K562 (cell line): Measurements from ENCODE around the gene SEZ6.

ENCODE experiments used
- BMI1 ChIP-seq: fragments of 150-350 bp; IDR thresholded peaks from 2 replicates; pipeline ENCODE4 v1.6.1; 2014; ENCODE audit warnings: low read length
- FOXA1 ChIP-seq: fragments of 450-650 bp; IDR thresholded peaks from 2 replicates; pipeline ENCODE4 v1.6.1; 2016; ENCODE audit warnings: mild to moderate bottlenecking, borderline replicate concordance
- ZNF707 ChIP-seq: fragments of 250-450 bp; sonication (Bioruptor Pico); conservative IDR thresholded peaks from 2 replicates; pipeline ENCODE4 v1.8.0; 2022; ENCODE audit warnings: inconsistent platforms, mild to moderate bottlenecking, moderate library complexity
- TF ChIP-seq, protein P1 (sequence below): sonication (generic); formaldehyde crosslinking; IDR thresholded peaks from 2 replicates; pipeline ENCODE4 v1.9.0; 2022; ENCODE audit warnings: mild to moderate bottlenecking, missing genetic modification reagents
- TF ChIP-seq, protein P2 (sequence below), 3 experiments: IDR thresholded peaks in 2 of 3; conservative IDR thresholded peaks in 1 of 3; 2 replicates each; pipeline ENCODE4 v1.5.1; 2011 to 2012; ENCODE audit warnings: low read length in 3 of 3, mild to moderate bottlenecking in 3 of 3, control low read depth in 2 of 3, improper control_type of control experiment in 1 of 3, inconsistent platforms in 1 of 3, low read depth in 1 of 3, mixed read lengths in 1 of 3, moderate library complexity in 1 of 3; ENCODE audit not compliant: insufficient read depth in 2 of 3

DNA sequence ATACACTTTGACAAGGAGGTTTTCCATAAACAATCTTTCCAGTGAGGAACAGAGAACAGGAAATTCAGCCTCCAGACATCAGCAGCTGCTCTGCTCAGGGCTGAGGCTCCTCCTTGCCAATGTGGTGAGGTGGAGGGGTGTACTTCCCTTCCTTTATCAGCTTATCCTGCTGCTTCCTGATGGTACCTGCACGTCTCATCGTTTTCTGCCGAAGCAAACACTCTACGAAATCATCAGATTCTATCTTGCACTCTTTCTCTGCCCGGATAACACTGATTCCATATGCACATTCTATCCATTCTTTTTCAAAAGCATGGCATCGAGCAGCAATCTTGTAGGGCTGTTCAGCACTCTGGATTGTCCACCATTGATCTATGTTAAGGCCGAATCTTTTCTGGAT is 15.4 kb upstream of the SEZ6 start:
- TF ChIP-seq, protein P1, sequence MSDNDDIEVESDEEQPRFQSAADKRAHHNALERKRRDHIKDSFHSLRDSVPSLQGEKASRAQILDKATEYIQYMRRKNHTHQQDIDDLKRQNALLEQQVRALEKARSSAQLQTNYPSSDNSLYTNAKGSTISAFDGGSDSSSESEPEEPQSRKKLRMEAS = no peak
- TF ChIP-seq ZNF707 (CRISPR knock-in tag) (no peak), FOXA1 (no peak), BMI1 (no peak)
- TF ChIP-seq, protein P2, sequence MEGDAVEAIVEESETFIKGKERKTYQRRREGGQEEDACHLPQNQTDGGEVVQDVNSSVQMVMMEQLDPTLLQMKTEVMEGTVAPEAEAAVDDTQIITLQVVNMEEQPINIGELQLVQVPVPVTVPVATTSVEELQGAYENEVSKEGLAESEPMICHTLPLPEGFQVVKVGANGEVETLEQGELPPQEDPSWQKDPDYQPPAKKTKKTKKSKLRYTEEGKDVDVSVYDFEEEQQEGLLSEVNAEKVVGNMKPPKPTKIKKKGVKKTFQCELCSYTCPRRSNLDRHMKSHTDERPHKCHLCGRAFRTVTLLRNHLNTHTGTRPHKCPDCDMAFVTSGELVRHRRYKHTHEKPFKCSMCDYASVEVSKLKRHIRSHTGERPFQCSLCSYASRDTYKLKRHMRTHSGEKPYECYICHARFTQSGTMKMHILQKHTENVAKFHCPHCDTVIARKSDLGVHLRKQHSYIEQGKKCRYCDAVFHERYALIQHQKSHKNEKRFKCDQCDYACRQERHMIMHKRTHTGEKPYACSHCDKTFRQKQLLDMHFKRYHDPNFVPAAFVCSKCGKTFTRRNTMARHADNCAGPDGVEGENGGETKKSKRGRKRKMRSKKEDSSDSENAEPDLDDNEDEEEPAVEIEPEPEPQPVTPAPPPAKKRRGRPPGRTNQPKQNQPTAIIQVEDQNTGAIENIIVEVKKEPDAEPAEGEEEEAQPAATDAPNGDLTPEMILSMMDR (IDR thresholded peaks at IDR 0.05 in 2 of 3, conservative IDR thresholded peaks at IDR 0.05 in 1 of 3; ENCODE audit: insufficient read depth in 2 of 3, low read depth in 1 of 3, low read length in 3 of 3) = no peak
